Right atrium auricular region (tissue), 2 donors: ENCODE results near the gene ROCK2. TPM values are rescaled to one million over a fixed set of nuclear protein-coding genes. Genes with fewer than 3 reads are reported as not detected.

Experiments
- DNase-seq: peaks from one replicate; pipeline ENCODE4 v3.0.0-alpha.2; 2019; ENCODE audit warnings: low spot score
- H3K27ac ChIP-seq, 2 donors: fragments of 200-600 bp; sonication (generic); 1 replicate in 1 of 2; 2 replicates in 1 of 2; pipeline ENCODE4 v1.5.1; 2016 to 2019
- H3K27me3 ChIP-seq, 2 donors: fragments of 200-600 bp; sonication (generic); one replicate each; pipeline versions ENCODE4 v1.5.1 to v1.6.0; 2017 to 2019
- H3K36me3 ChIP-seq: fragments of 200-600 bp; sonication (generic); one replicate; pipeline ENCODE4 v1.5.1; 2016
- H3K4me1 ChIP-seq, 2 donors: fragments of 200-600 bp; sonication (generic); one replicate each; pipeline versions ENCODE4 v1.5.1 to v1.6.0; 2017 to 2019
- H3K4me3 ChIP-seq, 2 donors: fragments of 200-600 bp; sonication (generic); 1 replicate in 1 of 2; 2 replicates in 1 of 2; pipeline ENCODE4 v1.5.1; 2017 to 2019; ENCODE audit warnings: mild to moderate bottlenecking in 1 of 2, moderate library complexity in 1 of 2
- H3K9me3 ChIP-seq, 2 donors: fragments of 200-600 bp; sonication (generic); one replicate each; pipeline ENCODE4 v1.5.1; 2019
- CTCF ChIP-seq, 2 donors: fragments of 200-600 bp; sonication (generic); IDR thresholded peaks; one replicate each; pipeline ENCODE4 v1.5.1; 2019; ENCODE audit warnings: antibody characterized with exemption in 2 of 2
- total RNA-seq, 2 donors: library from RNA; depleted of rRNA; stranded (reverse); fragments of >200 nt; gene quantifications; one replicate each; pipeline ENCODE4 v1.1.0, GENCODE V29; 2016

Gene ROCK2
- total RNA-seq, 2 donors from 2014 or later: 32.3 to 32.6 TPM

DNA sequence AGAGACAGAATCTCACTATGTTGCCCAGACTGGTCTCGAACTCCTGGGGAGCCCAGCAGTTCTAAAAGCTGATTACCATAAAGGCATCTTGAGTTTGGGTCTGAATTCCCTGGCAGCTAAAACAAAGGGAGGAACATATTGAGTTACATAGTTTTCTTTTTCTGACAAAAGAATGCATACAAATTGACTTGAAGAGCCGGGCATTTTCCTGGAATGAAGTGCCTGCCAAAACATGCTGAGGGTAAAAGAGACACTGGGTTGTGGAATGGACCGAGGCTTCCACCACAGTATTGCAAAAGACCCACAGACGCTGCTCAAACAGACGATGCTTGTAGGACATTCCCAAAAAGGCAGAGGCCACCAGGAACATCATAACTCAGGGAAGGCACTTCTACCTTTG lies 35.1 kb upstream of the ROCK2 start:
- no peaks in the 10 kb centered on the region for H3K27me3 ChIP-seq
- peaks cover 0 to 25% of the 10 kb centered on the region in 2 donors for H3K4me1 ChIP-seq
- DNase-seq: no peak
- H3K36me3 ChIP-seq: no peaks in the 10 kb centered on the region
- H3K9me3 ChIP-seq: no peaks in the 10 kb centered on the region
- no peak overlapping the region for H3K4me3 ChIP-seq
- TF ChIP-seq CTCF (IDR thresholded peaks at IDR 0.05): no peak
- H3K27ac ChIP-seq: peak overlapping the region in 1 of 2 donors; percentile 72

DNA sequence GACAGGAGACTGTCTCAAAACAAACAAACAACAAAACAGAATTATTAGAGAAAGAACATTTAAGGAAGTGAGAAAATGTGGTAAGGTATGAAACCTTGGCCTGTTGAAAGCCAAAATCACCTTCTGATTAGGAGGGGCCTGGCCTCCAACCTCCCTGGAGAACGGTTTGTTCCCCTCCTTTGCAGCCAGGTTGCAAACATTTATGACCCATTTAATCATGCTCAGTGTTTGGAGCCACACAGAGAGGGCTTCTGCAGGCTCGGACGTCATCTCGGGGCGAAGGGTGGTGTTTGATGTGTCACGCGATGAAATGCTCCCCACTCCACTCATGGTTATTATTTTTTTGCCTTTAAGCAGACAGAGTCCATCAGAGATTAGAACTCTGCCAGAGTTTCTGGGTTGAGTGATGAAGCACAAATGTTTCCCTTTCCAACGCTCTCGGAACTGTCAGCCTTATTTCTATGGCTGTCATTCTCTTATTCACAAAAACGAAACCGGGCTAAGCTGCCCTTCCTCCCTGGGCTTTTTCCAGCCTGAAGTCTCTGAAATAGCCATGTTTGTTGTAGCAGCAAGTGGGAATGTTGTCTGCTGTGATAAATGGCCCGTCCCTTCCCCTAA lies 33.6 kb upstream of the ROCK2 start:
- H3K36me3 ChIP-seq: no peaks in the 10 kb centered on the region
- H3K27ac ChIP-seq: peak overlapping the region; percentile 66 to 72
- H3K4me3 ChIP-seq: peak overlapping the region in 1 of 2 donors; percentile 27
- DNase-seq: no peak
- TF ChIP-seq CTCF (IDR thresholded peaks at IDR 0.05): no peak
- no peaks in the 10 kb centered on the region for H3K27me3 ChIP-seq
- H3K4me1 ChIP-seq: peaks cover 0 to 36% of the 10 kb centered on the region in 2 donors
- H3K9me3 ChIP-seq: no peaks in the 10 kb centered on the region

- no peaks in the 10 kb centered on the region for H3K9me3 ChIP-seq
- no peak for TF ChIP-seq CTCF (IDR thresholded peaks at IDR 0.05)
- H3K4me1 ChIP-seq: peaks cover 0 to 37% of the 10 kb centered on the region in 2 donors
- H3K36me3 ChIP-seq: no peaks in the 10 kb centered on the region
- H3K27me3 ChIP-seq: no peaks in the 10 kb centered on the region
- H3K4me3 ChIP-seq: no peak overlapping the region
- peak overlapping the region; percentile 80 to 82 for H3K27ac ChIP-seq
- no peak for DNase-seq
Measured at GRCh38 chr2:11376071-11376470, 31.6 kb upstream of the ROCK2 start.

GRCh38 chr2:11375689-11376027 lies 31.2 kb upstream of the ROCK2 start:
- Histone ChIP-seq H3K27ac (peak overlapping the region; percentile 80 to 82), H3K27me3 (no peaks in the 10 kb centered on the region), H3K4me3 (no peak overlapping the region), H3K9me3 (no peaks in the 10 kb centered on the region), H3K4me1 (peaks cover 0 to 37% of the 10 kb centered on the region in 2 donors), H3K36me3 (no peaks in the 10 kb centered on the region)
- no peak for DNase-seq
- TF ChIP-seq CTCF (IDR thresholded peaks at IDR 0.05): no peak

DNA sequence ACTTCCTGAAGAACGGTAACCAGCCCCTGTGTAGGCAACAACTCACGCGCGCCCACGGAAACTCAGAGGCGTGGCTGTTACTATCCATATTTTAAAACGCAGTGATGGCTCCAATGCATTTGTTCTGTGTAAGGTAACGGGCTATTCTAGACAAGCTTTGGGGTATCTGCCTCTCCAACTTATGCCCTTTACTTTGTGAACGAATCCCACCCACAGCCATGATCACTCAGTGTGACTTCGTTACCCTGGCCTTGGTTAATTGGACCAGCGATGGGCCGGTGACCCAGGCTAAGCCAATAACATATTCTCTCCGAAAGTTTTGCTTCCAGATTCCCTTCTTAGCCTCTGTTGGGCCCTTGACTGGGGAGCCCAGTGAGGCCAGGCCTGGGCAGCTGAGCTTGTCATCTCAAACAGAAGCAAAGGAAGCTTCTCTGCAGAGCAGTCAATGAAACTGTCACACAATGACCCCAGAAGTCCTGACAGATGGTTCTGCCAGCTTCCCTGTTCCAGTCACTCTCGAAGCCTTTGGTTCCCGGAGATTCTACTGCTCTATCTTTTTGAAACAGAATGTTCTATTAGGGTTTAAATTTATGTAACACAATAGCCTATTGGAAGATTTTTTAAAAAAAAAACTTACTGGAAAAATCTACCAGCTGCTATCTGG lies 30.7 kb upstream of the ROCK2 start:
- Histone ChIP-seq H3K9me3 (no peaks in the 10 kb centered on the region), H3K4me1 (peaks cover 0 to 37% of the 10 kb centered on the region in 2 donors), H3K27ac (peak overlapping the region; percentile 80 to 82), H3K36me3 (no peaks in the 10 kb centered on the region), H3K4me3 (peak overlapping the region in 1 of 2 donors; percentile 3), H3K27me3 (no peaks in the 10 kb centered on the region)
- no peak for TF ChIP-seq CTCF (IDR thresholded peaks at IDR 0.05)
- DNase-seq: no peak
